ENCODE results near the gene SLC39A3. TPM values are rescaled to one million over a fixed set of nuclear protein-coding genes. Genes with fewer than 3 reads are reported as not detected.

Gene SLC39A3
- total RNA-seq, 2 experiments from 2014 or later, result 7.6 to 7.9 TPM

DNA sequence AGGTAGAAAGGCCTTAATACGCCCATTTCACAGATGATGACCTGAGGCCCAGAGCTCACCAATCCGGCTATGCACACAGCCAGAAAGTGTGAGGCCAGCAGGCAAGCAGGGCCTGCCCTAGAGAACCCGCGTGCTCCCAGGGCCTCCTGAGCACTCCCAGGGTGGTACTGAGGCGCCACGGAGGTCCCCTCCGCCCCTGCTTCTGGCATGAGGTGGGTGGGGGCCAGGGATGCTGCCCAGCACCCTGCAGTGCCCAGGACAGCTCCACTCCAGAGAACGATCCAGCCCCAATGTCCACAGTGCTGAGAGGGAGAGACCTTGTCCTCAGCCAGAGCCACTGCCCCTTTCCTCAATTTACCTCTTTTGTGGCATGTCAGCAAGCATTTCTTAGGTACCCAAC, 29.4 kb upstream of the SLC39A3 start:
- TF ChIP-seq, protein P1, sequence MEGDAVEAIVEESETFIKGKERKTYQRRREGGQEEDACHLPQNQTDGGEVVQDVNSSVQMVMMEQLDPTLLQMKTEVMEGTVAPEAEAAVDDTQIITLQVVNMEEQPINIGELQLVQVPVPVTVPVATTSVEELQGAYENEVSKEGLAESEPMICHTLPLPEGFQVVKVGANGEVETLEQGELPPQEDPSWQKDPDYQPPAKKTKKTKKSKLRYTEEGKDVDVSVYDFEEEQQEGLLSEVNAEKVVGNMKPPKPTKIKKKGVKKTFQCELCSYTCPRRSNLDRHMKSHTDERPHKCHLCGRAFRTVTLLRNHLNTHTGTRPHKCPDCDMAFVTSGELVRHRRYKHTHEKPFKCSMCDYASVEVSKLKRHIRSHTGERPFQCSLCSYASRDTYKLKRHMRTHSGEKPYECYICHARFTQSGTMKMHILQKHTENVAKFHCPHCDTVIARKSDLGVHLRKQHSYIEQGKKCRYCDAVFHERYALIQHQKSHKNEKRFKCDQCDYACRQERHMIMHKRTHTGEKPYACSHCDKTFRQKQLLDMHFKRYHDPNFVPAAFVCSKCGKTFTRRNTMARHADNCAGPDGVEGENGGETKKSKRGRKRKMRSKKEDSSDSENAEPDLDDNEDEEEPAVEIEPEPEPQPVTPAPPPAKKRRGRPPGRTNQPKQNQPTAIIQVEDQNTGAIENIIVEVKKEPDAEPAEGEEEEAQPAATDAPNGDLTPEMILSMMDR (IDR thresholded peaks at IDR 0.05), result no peak
- no peaks in the 10 kb centered on the region for H3K27me3 ChIP-seq (ENCODE audit: control insufficient read depth in 1 of 2, insufficient read depth in 2 of 2, low read length in 2 of 2)
- ATAC-seq (ENCODE audit: poor library complexity) (no peak), DNase-seq (no peak)
- H3K36me3 Mint-ChIP-seq (ENCODE audit: low read depth), result peaks cover 5% of the 10 kb centered on the region
- H3K27me3 Mint-ChIP-seq, result no peaks in the 10 kb centered on the region
- ChIA-PET POLR2A (no interaction called here), CTCF (no interaction called here)
- intact Hi-C loops (cut with DNase I, micrococcal nuclease), result no loop called here
- H3K27ac ChIP-seq (ENCODE audit: low read depth in 1 of 2, low read length in 2 of 2), result no peak overlapping the region
- no peaks in the 10 kb centered on the region for H3K9me3 ChIP-seq (ENCODE audit: control insufficient read depth in 1 of 2, insufficient read depth in 1 of 2, low read length in 2 of 2)
- H3K4me1 ChIP-seq (ENCODE audit: insufficient read depth, low read length), result peaks cover 13% of the 10 kb centered on the region
- peaks cover 54% of the 10 kb centered on the region for H3K36me3 ChIP-seq (ENCODE audit: insufficient read depth, low read length)
- no peak overlapping the region for H3K4me3 Mint-ChIP-seq
- H3K9me3 Mint-ChIP-seq, result no peaks in the 10 kb centered on the region
- peaks cover 3% of the 10 kb centered on the region for H3K4me1 Mint-ChIP-seq (ENCODE audit: low read depth)
- no peak overlapping the region for H3K4me3 ChIP-seq (ENCODE audit: low read length)
- no peak overlapping the region for H3K27ac Mint-ChIP-seq

DNA sequence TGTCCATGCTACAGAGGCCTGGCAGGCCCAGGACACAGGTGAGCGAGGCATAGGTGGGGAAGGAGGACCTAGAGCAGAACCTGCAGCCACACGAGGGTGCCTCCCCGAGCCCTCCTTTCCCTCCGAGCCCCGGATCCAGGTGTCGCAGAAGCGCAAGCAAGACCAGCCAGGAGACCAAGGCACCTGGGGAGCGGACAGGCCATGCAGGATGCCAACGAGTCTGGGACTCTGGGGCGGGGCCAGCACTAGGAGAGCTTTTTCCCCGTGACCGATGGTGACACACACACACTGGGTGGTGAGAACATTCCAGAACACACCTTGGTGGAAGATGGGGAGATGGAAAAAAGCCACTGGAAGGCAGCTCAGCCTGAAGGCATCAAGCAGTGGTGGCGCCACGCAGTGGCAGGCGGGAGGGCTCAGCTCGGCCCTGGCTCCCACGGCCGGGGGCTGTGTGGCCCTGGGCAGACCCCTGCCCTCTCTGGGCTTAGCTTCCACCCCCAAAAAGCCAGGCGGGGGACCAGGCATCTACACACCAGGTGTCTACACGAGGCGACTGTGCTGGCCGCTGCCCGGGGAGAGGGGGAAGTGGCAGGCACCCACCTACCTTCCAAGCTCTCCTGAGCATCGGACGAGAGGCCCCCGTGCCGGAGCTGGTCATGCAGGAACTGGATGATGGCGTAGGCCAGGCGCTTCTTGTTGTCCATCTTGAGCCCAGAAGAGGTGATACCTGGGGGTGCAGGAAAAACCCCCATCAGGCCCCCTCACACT, 28.7 kb upstream of the SLC39A3 start:
- Mint-ChIP-seq H3K9me3 (no peaks in the 10 kb centered on the region), H3K27ac (no peak overlapping the region), H3K4me3 (no peak overlapping the region), H3K4me1 (ENCODE audit: low read depth) (no peaks in the 10 kb centered on the region), H3K36me3 (ENCODE audit: low read depth) (peaks cover 12% of the 10 kb centered on the region), H3K27me3 (no peaks in the 10 kb centered on the region)
- Histone ChIP-seq H3K9me3 (ENCODE audit: control insufficient read depth in 1 of 2, insufficient read depth in 1 of 2, low read length in 2 of 2) (no peaks in the 10 kb centered on the region), H3K36me3 (ENCODE audit: insufficient read depth, low read length) (peaks cover 60% of the 10 kb centered on the region), H3K27me3 (ENCODE audit: control insufficient read depth in 1 of 2, insufficient read depth in 2 of 2, low read length in 2 of 2) (no peaks in the 10 kb centered on the region), H3K4me3 (ENCODE audit: low read length) (no peak overlapping the region), H3K27ac (ENCODE audit: low read depth in 1 of 2, low read length in 2 of 2) (no peak overlapping the region), H3K4me1 (ENCODE audit: insufficient read depth, low read length) (peaks cover 11% of the 10 kb centered on the region)
- ATAC-seq (ENCODE audit: poor library complexity) (no peak), DNase-seq (no peak)
- POLR2A ChIA-PET, result no interaction called here
- CTCF ChIA-PET, result no interaction called here
- TF ChIP-seq, protein P1 (IDR thresholded peaks at IDR 0.05), result no peak
- intact Hi-C loops (cut with DNase I, micrococcal nuclease), result no loop called here

DNA sequence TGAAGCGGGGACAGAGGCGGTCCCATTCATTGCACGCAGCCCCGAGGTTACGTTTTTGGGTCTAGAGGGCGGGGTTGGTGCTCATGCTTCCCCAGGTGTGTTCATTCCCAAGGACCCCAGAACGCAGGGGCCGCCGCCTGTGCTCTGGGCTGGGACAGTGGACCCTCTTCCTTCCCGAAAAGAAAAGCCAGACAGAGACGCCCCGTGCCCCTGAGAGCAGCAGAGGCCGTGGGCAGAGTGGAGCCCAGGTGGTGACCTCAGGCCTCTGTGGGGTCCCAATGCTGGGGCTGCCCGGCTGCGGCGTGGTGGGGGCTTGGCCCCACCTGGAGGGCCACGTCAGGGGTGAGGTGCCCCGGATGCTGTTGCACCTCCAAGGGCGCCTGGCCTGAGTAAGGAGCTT, 27.9 kb upstream of the SLC39A3 start:
- Histone ChIP-seq H3K27me3 (ENCODE audit: control insufficient read depth in 1 of 2, insufficient read depth in 2 of 2, low read length in 2 of 2) (no peaks in the 10 kb centered on the region), H3K27ac (ENCODE audit: low read depth in 1 of 2, low read length in 2 of 2) (no peak overlapping the region), H3K4me1 (ENCODE audit: insufficient read depth, low read length) (peaks cover 11% of the 10 kb centered on the region), H3K4me3 (ENCODE audit: low read length) (no peak overlapping the region), H3K9me3 (ENCODE audit: control insufficient read depth in 1 of 2, insufficient read depth in 1 of 2, low read length in 2 of 2) (no peaks in the 10 kb centered on the region), H3K36me3 (ENCODE audit: insufficient read depth, low read length) (peaks cover 69% of the 10 kb centered on the region)
- intact Hi-C loops (cut with DNase I, micrococcal nuclease), result no loop called here
- TF ChIP-seq, protein P1 (IDR thresholded peaks at IDR 0.05), result no peak
- POLR2A ChIA-PET, result no interaction called here
- CTCF ChIA-PET, result no interaction called here
- Mint-ChIP-seq H3K27me3 (no peaks in the 10 kb centered on the region), H3K4me1 (ENCODE audit: low read depth) (no peaks in the 10 kb centered on the region), H3K4me3 (no peak overlapping the region), H3K9me3 (no peaks in the 10 kb centered on the region), H3K36me3 (ENCODE audit: low read depth) (peaks cover 17% of the 10 kb centered on the region), H3K27ac (no peak overlapping the region)
- DNase-seq (no peak), ATAC-seq (ENCODE audit: poor library complexity) (no peak)
